Pancreas (tissue), 10 donors: ENCODE results near the gene BNC1. TPM values are rescaled to one million over a fixed set of nuclear protein-coding genes. Genes with fewer than 3 reads are reported as not detected.

ENCODE experiments used
- ATAC-seq, 4 donors: fragments of 200-7000 bp; cut with Tn5 transposase; one replicate each; pipeline versions ENCODE4 v1.8.0 to v1.9.1; 2020; ENCODE audit warnings: mild to moderate bottlenecking in 4 of 4, moderate library complexity in 4 of 4
- DNase-seq, 6 donors: peaks; one replicate each; pipeline ENCODE4 v3.0.0-alpha.2; 2020
- FAIRE-seq: peaks from 2 replicates; lab custom pipeline; 2012; peaks lifted over from hg19 to GRCh38; lab: Jason Lieb, UNC
- H3K27ac ChIP-seq, 4 donors: fragments of 200-600 bp; sonication (generic); 1 replicate in 3 of 4; 2 replicates in 1 of 4; pipeline versions ENCODE4 v1.5.0 to v1.8.0; 2020
- H3K27me3 ChIP-seq, 4 donors: fragments of 200-600 bp; one replicate each; pipeline ENCODE4 v1.8.0; 2021
- H3K36me3 ChIP-seq, 3 donors: fragments of 200-600 bp; sonication (generic) in 1 of 3; one replicate each; pipeline versions ENCODE4 v1.5.0 to v1.8.0; 2020 to 2021
- H3K4me1 ChIP-seq, 3 donors: fragments of 200-600 bp; one replicate each; pipeline ENCODE4 v1.8.0; 2021
- H3K4me3 ChIP-seq, 4 donors: fragments of 200-600 bp; sonication (generic) in 2 of 4; one replicate each; pipeline versions ENCODE4 v1.5.0 to v1.8.0; 2020 to 2021
- H3K9me3 ChIP-seq, 4 donors: fragments of 200-600 bp; one replicate each; pipeline ENCODE4 v1.8.0; 2021
- CTCF ChIP-seq, 4 donors: fragments of 200-600 bp; sonication (generic) in 3 of 4; IDR thresholded peaks; one replicate each; pipeline versions ENCODE4 v1.5.0 to v1.8.0; 2021; ENCODE audit warnings: antibody characterized with exemption in 4 of 4
- WGBS, 2 donors: extraction: QIAGEN DNeasy Blood & Tissue Kit; methylation state at CpG; one replicate each; pipeline ENCODE4 v1.1.7; 2013; 5-methylcytosine and 5-hydroxymethylcytosine counted together
- intact Hi-C, 3 donors: fragments of 100-400 bp; cut with DNase I; formaldehyde crosslinking; loops; one replicate each; pipeline versions ENCODE4 v1.11.1 to v1.14.2; 2022
- polyA plus RNA-seq, 2 donors: library from polyadenylated mRNA; stranded (reverse); fragments of 200-250 nt; gene quantifications; one replicate each; pipeline ENCODE4 v1.2.3, GENCODE V29; 2013
- total RNA-seq, 6 donors: library from RNA; stranded (reverse); fragmentation: NEBNext Ultra II Directional in 4 of 6; extraction: Animal tissue kit (Norgen Biotek cat#: 25700) in 4 of 6; gene quantifications; one replicate each; pipeline versions ENCODE4 v1.2.1 to v1.2.4, GENCODE V29; 2021 to 2023
- donor health status: healthy with polysubstance abuse.
- donor health status: DM: no; HTN: no; CAD: no; lungs with moderate emphysema.
- donor health status: DM: no; HTN: no; CAD: no.
- donor health status: control.
- donor health status: control.
- donor health status: Bipolar disorder and iron deficiency.
- donor health status: DM: yes; HTN: yes; CAD: no.
- donor health status: DM: no; HTN: no; CAD: no.
- donor health status: DM: no; HTN: no; CAD: no.
- donor health status: DM: yes; HTN: yes; CAD: no.

BNC1 gene
- total and polyA plus RNA-seq, 8 donors = 0.02 to 0.42 (median 0.06) TPM; not detected in 5

- no peak for TF ChIP-seq CTCF (IDR thresholded peaks at IDR 0.05)
- no peaks in the 10 kb centered on the region for H3K36me3 ChIP-seq
- H3K27ac ChIP-seq = no peak overlapping the region
- WGBS, 2 donors = 54 to 70% methylated on average over 6 of the region's 6 CpGs
- no peak overlapping the region for H3K4me3 ChIP-seq
- H3K27me3 ChIP-seq = no peaks in the 10 kb centered on the region
- no peaks in the 10 kb centered on the region for H3K4me1 ChIP-seq
- no peak for FAIRE-seq
- intact Hi-C loops = no loop called here
- no peak for ATAC-seq
- H3K9me3 ChIP-seq = no peaks in the 10 kb centered on the region
- no peak for DNase-seq
Measured at GRCh38 chr15:83322061-83322460, 37.6 kb upstream of the BNC1 start.

- no peak for FAIRE-seq
- DNase-seq = no peak
- intact Hi-C loops = no loop called here
- no peak for TF ChIP-seq CTCF (IDR thresholded peaks at IDR 0.05)
- Histone ChIP-seq H3K9me3 (no peaks in the 10 kb centered on the region), H3K36me3 (no peaks in the 10 kb centered on the region), H3K27me3 (no peaks in the 10 kb centered on the region), H3K27ac (no peak overlapping the region), H3K4me1 (no peaks in the 10 kb centered on the region), H3K4me3 (no peak overlapping the region)
- ATAC-seq = no peak
Measured at GRCh38 chr15:83320844-83321243, 36.4 kb upstream of the BNC1 start.

- no peak for DNase-seq
- 43 to 54% methylated on average over 4 of the region's 4 CpGs for WGBS, 2 donors
- intact Hi-C loops = no loop called here
- FAIRE-seq = no peak
- Histone ChIP-seq H3K4me3 (no peak overlapping the region), H3K27ac (no peak overlapping the region), H3K27me3 (no peaks in the 10 kb centered on the region), H3K36me3 (no peaks in the 10 kb centered on the region), H3K4me1 (no peaks in the 10 kb centered on the region), H3K9me3 (no peaks in the 10 kb centered on the region)
- ATAC-seq = no peak
- TF ChIP-seq CTCF (IDR thresholded peaks at IDR 0.05) = no peak
Measured at GRCh38 chr15:83320404-83320803, 35.9 kb upstream of the BNC1 start.

DNA sequence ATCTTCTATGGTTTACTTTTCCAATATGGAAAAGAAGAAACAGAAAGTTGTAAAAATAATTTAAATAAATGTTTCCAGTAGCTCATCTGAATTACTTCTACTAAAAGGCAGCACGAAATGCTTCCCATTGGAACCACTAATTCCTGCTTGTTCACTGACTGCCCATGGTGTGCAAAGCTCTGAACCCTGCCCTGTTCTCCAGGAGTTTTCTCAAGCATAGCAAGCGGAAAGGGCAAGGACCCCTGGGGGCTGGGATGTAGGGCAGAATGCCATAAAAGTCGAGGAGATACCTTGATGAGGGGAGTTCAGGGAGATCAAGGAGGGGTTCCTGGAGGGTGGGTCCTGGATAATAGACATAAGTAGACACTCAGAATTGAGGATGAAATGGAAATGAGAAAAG is 35.3 kb upstream of the BNC1 start:
- no peak for ATAC-seq
- Histone ChIP-seq H3K27ac (no peak overlapping the region), H3K27me3 (no peaks in the 10 kb centered on the region), H3K9me3 (no peaks in the 10 kb centered on the region), H3K4me1 (no peaks in the 10 kb centered on the region), H3K36me3 (no peaks in the 10 kb centered on the region), H3K4me3 (no peak overlapping the region)
- TF ChIP-seq CTCF (IDR thresholded peaks at IDR 0.05) = no peak
- 57 to 59% methylated on average over 3 of the region's 3 CpGs for WGBS, 2 donors
- intact Hi-C loops = no loop called here
- DNase-seq = no peak
- FAIRE-seq = no peak

DNA sequence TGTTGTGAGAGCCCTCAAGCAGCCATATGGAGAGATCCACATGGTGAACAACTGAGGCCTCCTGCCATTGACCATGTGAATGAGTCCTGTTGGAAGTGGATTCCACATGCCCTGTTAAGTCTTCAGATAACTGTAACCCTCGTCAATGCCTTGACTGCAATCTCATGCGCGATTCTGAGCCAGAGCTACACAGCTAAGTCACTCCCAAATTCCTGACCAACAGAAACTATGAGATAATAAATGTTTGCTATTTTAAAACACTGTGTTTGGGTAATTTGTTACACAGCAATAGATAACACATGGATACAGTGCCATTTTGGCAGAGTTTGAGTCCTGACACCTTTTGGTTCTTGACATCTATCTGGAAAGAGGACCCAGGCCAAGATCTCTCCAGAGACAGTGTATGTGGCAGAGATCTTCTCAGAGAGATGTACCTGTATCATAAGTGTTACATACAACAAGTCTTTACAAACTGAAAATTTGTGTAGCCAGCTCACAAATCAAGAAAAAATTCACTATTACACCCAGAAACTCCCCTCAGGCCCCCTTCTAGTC is 34.5 kb upstream of the BNC1 start:
- no peak overlapping the region for H3K4me3 ChIP-seq
- H3K27ac ChIP-seq = no peak overlapping the region
- WGBS, 2 donors = 70 to 73% methylated on average over 3 of the region's 3 CpGs
- no peaks in the 10 kb centered on the region for H3K27me3 ChIP-seq
- no peak for FAIRE-seq
- intact Hi-C loops = no loop called here
- no peak for TF ChIP-seq CTCF (IDR thresholded peaks at IDR 0.05)
- no peak for DNase-seq
- no peaks in the 10 kb centered on the region for H3K9me3 ChIP-seq
- H3K4me1 ChIP-seq = no peaks in the 10 kb centered on the region
- no peaks in the 10 kb centered on the region for H3K36me3 ChIP-seq
- ATAC-seq = no peak
